H1 (cell line): ENCODE measurements around the gene CPZ. TPM values are rescaled to one million over a fixed set of nuclear protein-coding genes. Genes with fewer than 3 reads are reported as not detected.

Experiments used
- ATF3 ChIP-seq: IDR thresholded peaks from 2 replicates; pipeline ENCODE4 v1.6.1; 2011; ENCODE audit warnings: low read depth, mild to moderate bottlenecking, low read length; ENCODE audit not compliant: insufficient read depth
- CHD1 ChIP-seq: IDR thresholded peaks from 2 replicates; pipeline ENCODE4 v1.6.1; 2012; ENCODE audit warnings: low read depth, low read length, improper control_type of control experiment
- EGR1 ChIP-seq: IDR thresholded peaks from 2 replicates; pipeline ENCODE4 v1.6.1; 2011; ENCODE audit warnings: low read depth, low read length, borderline replicate concordance
- POLR2A ChIP-seq, 2 experiments: IDR thresholded peaks; 1 replicate in 1 of 2; 2 replicates in 1 of 2; pipeline ENCODE4 v1.6.1; 2011; ENCODE audit warnings: low read depth in 2 of 2, low read length in 2 of 2, mild to moderate bottlenecking in 2 of 2; ENCODE audit errors: control extremely low read depth in 1 of 2
- RXRA ChIP-seq: IDR thresholded peaks from 2 replicates; pipeline ENCODE4 v1.6.1; 2011; ENCODE audit warnings: low read depth, mild to moderate bottlenecking, low read length, moderate library complexity; ENCODE audit not compliant: insufficient read depth
- SIX5 ChIP-seq: IDR thresholded peaks from 2 replicates; pipeline ENCODE4 v1.6.1; 2011; ENCODE audit warnings: mild to moderate bottlenecking, low read depth, low read length
- polyA plus RNA-seq, 7 experiments: library from polyadenylated mRNA; depleted of rRNA in 3 of 7; stranded (reverse) in 5 of 7; unstranded in 2 of 7; fragments of >200 nt in 5 of 7; fragments of 200-250 nt in 2 of 7; gene quantifications; 1 replicate in 5 of 7; 2 replicates in 1 of 7; 4 replicates in 1 of 7; pipeline versions ENCODE4 v1.2.1 to v1.2.3, GENCODE V29; 2011 to 2013; ENCODE audit warnings: missing spikeins in 2 of 7, mixed read lengths in 2 of 7
- total RNA-seq: library from RNA; stranded (reverse); fragmentation: NEBNext Ultra II Directional; extraction: Animal tissue kit (Norgen Biotek cat#: 25700); gene quantifications from 2 replicates; pipeline ENCODE4 v1.2.1, GENCODE V29; 2021

CPZ gene
- total and polyA plus RNA-seq, 2 of the 8 experiments (the other 6 are each of a cell fraction or from before 2014, with no cell fraction given), result 28.8 to 40.7 TPM

- TF ChIP-seq POLR2A (IDR thresholded peaks at IDR 0.05; ENCODE audit: control extremely low read depth in 1 of 2, low read depth in 2 of 2, low read length in 2 of 2) (no peak), EGR1 (no peak), CHD1 (no peak), SIX5 (no peak), ATF3 (no peak), RXRA (no peak)
These were observed 6.3 kb upstream of the CPZ start (continued) for GRCh38 chr4:8586246-8586645.
